Mammary epithelial cell (primary cell): ENCODE data around the gene GABPB1.

Experiments used
- EZH2 ChIP-seq: IDR thresholded peaks from 2 replicates; pipeline ENCODE4 v1.6.1; 2012; ENCODE audit warnings: low read length, inconsistent platforms, borderline replicate concordance
- TF ChIP-seq, protein P1 (sequence below), 2 donors: IDR thresholded peaks in 1 of 2; conservative IDR thresholded peaks in 1 of 2; 2 replicates each; pipeline ENCODE4 v1.5.1; 2011 to 2012; ENCODE audit warnings: inconsistent platforms in 2 of 2, low read length in 2 of 2, mild to moderate bottlenecking in 2 of 2, control low read depth in 1 of 2, low read depth in 1 of 2; ENCODE audit not compliant: insufficient read depth in 1 of 2; ENCODE audit errors: extremely low read depth in 1 of 2

DNA sequence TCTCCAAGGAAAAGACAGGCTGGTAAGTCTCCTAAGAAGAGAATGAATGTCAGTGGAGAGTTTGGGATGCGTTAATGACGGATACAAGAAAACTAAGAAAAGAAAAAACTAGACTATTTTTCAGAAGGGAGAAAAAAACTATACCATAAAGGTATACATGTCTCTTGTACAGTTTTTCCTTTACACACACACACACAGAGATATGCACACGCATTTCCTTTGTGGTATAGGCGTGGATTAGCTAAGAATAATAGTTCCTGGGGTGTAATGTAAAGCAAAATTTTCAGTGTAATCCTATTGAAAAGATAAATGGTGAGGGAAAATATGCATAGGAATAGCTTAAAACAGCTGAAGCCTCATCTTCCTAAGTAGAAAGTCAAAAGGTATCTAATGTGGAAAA is 36.3 kb downstream of the GABPB1 start:
- TF ChIP-seq, protein P1, sequence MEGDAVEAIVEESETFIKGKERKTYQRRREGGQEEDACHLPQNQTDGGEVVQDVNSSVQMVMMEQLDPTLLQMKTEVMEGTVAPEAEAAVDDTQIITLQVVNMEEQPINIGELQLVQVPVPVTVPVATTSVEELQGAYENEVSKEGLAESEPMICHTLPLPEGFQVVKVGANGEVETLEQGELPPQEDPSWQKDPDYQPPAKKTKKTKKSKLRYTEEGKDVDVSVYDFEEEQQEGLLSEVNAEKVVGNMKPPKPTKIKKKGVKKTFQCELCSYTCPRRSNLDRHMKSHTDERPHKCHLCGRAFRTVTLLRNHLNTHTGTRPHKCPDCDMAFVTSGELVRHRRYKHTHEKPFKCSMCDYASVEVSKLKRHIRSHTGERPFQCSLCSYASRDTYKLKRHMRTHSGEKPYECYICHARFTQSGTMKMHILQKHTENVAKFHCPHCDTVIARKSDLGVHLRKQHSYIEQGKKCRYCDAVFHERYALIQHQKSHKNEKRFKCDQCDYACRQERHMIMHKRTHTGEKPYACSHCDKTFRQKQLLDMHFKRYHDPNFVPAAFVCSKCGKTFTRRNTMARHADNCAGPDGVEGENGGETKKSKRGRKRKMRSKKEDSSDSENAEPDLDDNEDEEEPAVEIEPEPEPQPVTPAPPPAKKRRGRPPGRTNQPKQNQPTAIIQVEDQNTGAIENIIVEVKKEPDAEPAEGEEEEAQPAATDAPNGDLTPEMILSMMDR (conservative IDR thresholded peaks at IDR 0.05 in 1 of 2, IDR thresholded peaks at IDR 0.05 in 1 of 2; ENCODE audit: extremely low read depth in 1 of 2, insufficient read depth in 1 of 2, low read depth in 1 of 2, low read length in 2 of 2) = no peak
- no peak for TF ChIP-seq EZH2
